HepG2 (cell line): ENCODE results near the gene ZNF175. TPM values are rescaled to one million over a fixed set of nuclear protein-coding genes. Genes with fewer than 3 reads are reported as not detected.
A peak's percentile ranks its signal among the peaks of the same experiment; 100 is the strongest.

Experiments used
- ATAD3A ChIP-seq: sonication (generic); formaldehyde crosslinking; IDR thresholded peaks from 2 replicates; pipeline ENCODE4 v1.4.0; 2020; ENCODE audit warnings: missing genetic modification reagents
- CENPT ChIP-seq: sonication (generic); formaldehyde crosslinking; IDR thresholded peaks from 2 replicates; pipeline ENCODE4 v1.8.0; 2022; ENCODE audit warnings: low read depth, mild to moderate bottlenecking, moderate library complexity, missing genetic modification reagents
- CTCF ChIP-seq: sonication (generic); formaldehyde crosslinking; IDR thresholded peaks from 2 replicates; pipeline ENCODE4 v1.5.0; 2020; ENCODE audit warnings: mild to moderate bottlenecking, missing genetic modification reagents, moderate library complexity
- ELF4 ChIP-seq: sonication (generic); formaldehyde crosslinking; IDR thresholded peaks from 2 replicates; pipeline ENCODE4 v1.5.0; 2020; ENCODE audit warnings: missing genetic modification reagents, mild to moderate bottlenecking, moderate library complexity, borderline replicate concordance
- HNF4A ChIP-seq: sonication (generic); formaldehyde crosslinking; IDR thresholded peaks from 2 replicates; pipeline ENCODE4 v1.4.0; 2020; ENCODE audit warnings: missing genetic modification reagents
- KDM4B ChIP-seq: sonication (generic); formaldehyde crosslinking; IDR thresholded peaks from 2 replicates; pipeline ENCODE4 v1.4.0; 2020; ENCODE audit warnings: missing genetic modification reagents
- KDM5B ChIP-seq: sonication (generic); formaldehyde crosslinking; IDR thresholded peaks from 2 replicates; pipeline ENCODE4 v1.4.0; 2020; ENCODE audit warnings: missing genetic modification reagents, mild to moderate bottlenecking, borderline replicate concordance
- PRPF4 ChIP-seq: fragments of 200-400 bp; formaldehyde crosslinking; IDR thresholded peaks from 2 replicates; pipeline ENCODE4 v1.6.1; 2016; ENCODE audit warnings: low read length, low read depth; ENCODE audit not compliant: poor library complexity, severe bottlenecking
- SNAI1 ChIP-seq: sonication (generic); formaldehyde crosslinking; IDR thresholded peaks from 2 replicates; pipeline ENCODE4 v1.5.0; 2020; ENCODE audit warnings: mild to moderate bottlenecking, missing genetic modification reagents, borderline replicate concordance
- SOX13 ChIP-seq, 3 experiments: fragments of 450-650 bp in 1 of 3; sonication (generic) in 1 of 3; formaldehyde crosslinking in 1 of 3; IDR thresholded peaks in 2 of 3; conservative IDR thresholded peaks in 1 of 3; 2 replicates each; pipeline versions ENCODE4 v1.5.0 to v1.6.1; 2016 to 2020; ENCODE audit warnings: antibody characterized with exemption in 1 of 3, mild to moderate bottlenecking in 1 of 3, missing compliant biosample characterization in 1 of 3, missing genetic modification reagents in 1 of 3, moderate library complexity in 1 of 3
- STAT5B ChIP-seq: sonication (generic); formaldehyde crosslinking; IDR thresholded peaks from 2 replicates; pipeline ENCODE4 v1.4.0; 2020; ENCODE audit warnings: missing genetic modification reagents
- ZBTB3 ChIP-seq: sonication (generic); formaldehyde crosslinking; IDR thresholded peaks from 2 replicates; pipeline ENCODE4 v1.4.0; 2020; ENCODE audit warnings: low read depth, mild to moderate bottlenecking, moderate library complexity, missing genetic modification reagents, borderline replicate concordance
- ZNF143 ChIP-seq: sonication (generic); formaldehyde crosslinking; IDR thresholded peaks from 2 replicates; pipeline ENCODE4 v1.4.0; 2020; ENCODE audit warnings: missing genetic modification reagents
- ZNF225 ChIP-seq: sonication (generic); formaldehyde crosslinking; IDR thresholded peaks from 2 replicates; pipeline ENCODE4 v1.4.0; 2020; ENCODE audit warnings: mild to moderate bottlenecking, missing genetic modification reagents
- ZNF460 ChIP-seq: sonication (generic); formaldehyde crosslinking; IDR thresholded peaks from 2 replicates; pipeline ENCODE4 v1.5.1; 2020; ENCODE audit warnings: missing genetic modification reagents, mild to moderate bottlenecking, borderline replicate concordance
- ZNF572 ChIP-seq: sonication (generic); formaldehyde crosslinking; IDR thresholded peaks from 2 replicates; pipeline ENCODE4 v1.5.1; 2020; ENCODE audit warnings: mild to moderate bottlenecking, missing genetic modification reagents
- ZNF766 ChIP-seq: sonication (generic); formaldehyde crosslinking; IDR thresholded peaks from 2 replicates; pipeline ENCODE4 v1.5.0; 2020; ENCODE audit warnings: missing genetic modification reagents, borderline replicate concordance
- ZNF792 ChIP-seq: IDR thresholded peaks from 2 replicates; pipeline ENCODE4 v1.6.1; 2016
- ZNF891 ChIP-seq: sonication (generic); formaldehyde crosslinking; IDR thresholded peaks from 2 replicates; pipeline ENCODE4 v1.5.0; 2020; ENCODE audit warnings: mild to moderate bottlenecking, missing genetic modification reagents
- polyA plus RNA-seq, 8 experiments: library from polyadenylated mRNA; depleted of rRNA in 3 of 8; stranded (reverse) in 7 of 8; unstranded in 1 of 8; fragments of >200 nt; fragmentation: Illumina TruSeq in 4 of 8; extraction: Trizol in 4 of 8; gene quantifications; 2 replicates each; pipeline versions ENCODE4 v1.2.1 to v1.2.3, GENCODE V29; 2011 to 2016; ENCODE audit warnings: low read depth in 4 of 8, missing spikeins in 1 of 8, mixed read lengths in 1 of 8; ENCODE audit not compliant: insufficient read depth in 1 of 8
- total RNA-seq, 5 experiments: library from RNA; depleted of rRNA; stranded (reverse); fragments of >200 nt; fragmentation: Illumina TruSeq; extraction: Trizol; gene quantifications; 2 replicates each; pipeline ENCODE4 v1.2.3, GENCODE V29; 2016; ENCODE audit warnings: low read depth in 1 of 5
- TF ChIP-seq, protein P1 (sequence below): sonication (generic); formaldehyde crosslinking; IDR thresholded peaks from 2 replicates; pipeline ENCODE4 v1.5.0; 2020; ENCODE audit warnings: missing genetic modification reagents
- TF ChIP-seq, protein P2 (sequence below): sonication (generic); formaldehyde crosslinking; IDR thresholded peaks from 2 replicates; pipeline ENCODE4 v1.8.0; 2022; ENCODE audit warnings: low read depth, missing genetic modification reagents
- TF ChIP-seq, protein P3 (sequence below): sonication (generic); formaldehyde crosslinking; IDR thresholded peaks from 2 replicates; pipeline ENCODE4 v1.8.1; 2023; ENCODE audit warnings: missing genetic modification reagents, inconsistent platforms, borderline replicate concordance

Gene ZNF175
- total and polyA plus RNA-seq, 2 of the 13 experiments (the other 11 are each of a cell fraction or from before 2014, with no cell fraction given) = 1.2 to 1.5 TPM

- TF ChIP-seq PRPF4 (no peak), ZNF792 (CRISPR knock-in tag) (peak; percentile 80; the same call in 1 of the 2 replicates), KDM4B (CRISPR knock-in tag) (peak; percentile 82; the same call in 1 of the 2 replicates), ZNF891 (CRISPR knock-in tag) (peak; percentile 73; the same call in 1 of the 2 replicates), STAT5B (CRISPR knock-in tag) (0 out of 2 replicates have a peak, but pooled peaks have one; percentile 85), ELF4 (CRISPR knock-in tag) (no peak), ZBTB3 (CRISPR knock-in tag) (no peak), ATAD3A (no peak), ZNF143 (CRISPR knock-in tag) (0 out of 2 replicates have a peak, but pooled peaks have one; percentile 28), ZNF572 (CRISPR knock-in tag) (no peak), KDM5B (no peak), CTCF (no peak), SOX13 (IDR thresholded peaks at IDR 0.05) (no peak), SOX13 (CRISPR knock-in tag; conservative IDR thresholded peaks at IDR 0.05 in 1 of 2, IDR thresholded peaks at IDR 0.05 in 1 of 2) (peak in 1 of 2 experiments; percentile 45; a peak in 2 of 4 replicates), ZNF460 (no peak), ZNF225 (CRISPR knock-in tag) (peak; percentile 90), SNAI1 (CRISPR knock-in tag) (no peak), ZNF766 (CRISPR knock-in tag) (peak; percentile 80; the same call in 1 of the 2 replicates), CENPT (CRISPR knock-in tag) (no peak; the same call in 1 of the 2 replicates), HNF4A (CRISPR knock-in tag) (no peak)
- TF ChIP-seq, protein P1, sequence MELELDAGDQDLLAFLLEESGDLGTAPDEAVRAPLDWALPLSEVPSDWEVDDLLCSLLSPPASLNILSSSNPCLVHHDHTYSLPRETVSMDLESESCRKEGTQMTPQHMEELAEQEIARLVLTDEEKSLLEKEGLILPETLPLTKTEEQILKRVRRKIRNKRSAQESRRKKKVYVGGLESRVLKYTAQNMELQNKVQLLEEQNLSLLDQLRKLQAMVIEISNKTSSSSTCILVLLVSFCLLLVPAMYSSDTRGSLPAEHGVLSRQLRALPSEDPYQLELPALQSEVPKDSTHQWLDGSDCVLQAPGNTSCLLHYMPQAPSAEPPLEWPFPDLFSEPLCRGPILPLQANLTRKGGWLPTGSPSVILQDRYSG (CRISPR knock-in tag) = peak; percentile 89
- TF ChIP-seq, protein P2, sequence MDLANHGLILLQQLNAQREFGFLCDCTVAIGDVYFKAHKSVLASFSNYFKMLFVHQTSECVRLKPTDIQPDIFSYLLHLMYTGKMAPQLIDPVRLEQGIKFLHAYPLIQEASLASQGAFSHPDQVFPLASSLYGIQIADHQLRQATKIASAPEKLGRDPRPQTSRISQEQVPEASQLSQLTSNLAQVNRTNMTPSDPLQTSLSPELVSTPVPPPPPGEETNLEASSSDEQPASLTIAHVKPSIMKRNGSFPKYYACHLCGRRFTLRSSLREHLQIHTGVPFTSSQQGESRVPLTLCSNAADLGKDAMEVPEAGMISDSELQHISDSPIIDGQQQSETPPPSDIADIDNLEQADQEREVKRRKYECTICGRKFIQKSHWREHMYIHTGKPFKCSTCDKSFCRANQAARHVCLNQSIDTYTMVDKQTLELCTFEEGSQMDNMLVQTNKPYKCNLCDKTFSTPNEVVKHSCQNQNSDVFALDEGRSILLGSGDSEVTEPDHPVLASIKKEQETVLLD = no peak
- TF ChIP-seq, protein P3, sequence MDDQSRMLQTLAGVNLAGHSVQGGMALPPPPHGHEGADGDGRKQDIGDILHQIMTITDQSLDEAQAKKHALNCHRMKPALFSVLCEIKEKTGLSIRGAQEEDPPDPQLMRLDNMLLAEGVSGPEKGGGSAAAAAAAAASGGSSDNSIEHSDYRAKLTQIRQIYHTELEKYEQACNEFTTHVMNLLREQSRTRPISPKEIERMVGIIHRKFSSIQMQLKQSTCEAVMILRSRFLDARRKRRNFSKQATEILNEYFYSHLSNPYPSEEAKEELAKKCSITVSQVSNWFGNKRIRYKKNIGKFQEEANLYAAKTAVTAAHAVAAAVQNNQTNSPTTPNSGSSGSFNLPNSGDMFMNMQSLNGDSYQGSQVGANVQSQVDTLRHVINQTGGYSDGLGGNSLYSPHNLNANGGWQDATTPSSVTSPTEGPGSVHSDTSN = peak; percentile 76; the same call in 1 of the 2 replicates
These were observed 17.9 kb upstream of the ZNF175 start (continued) for GRCh38 chr19:51552996-51553725.
